DOHH2 (cell line): ENCODE data around the gene HMX2.

Source experiments
- H3F3A ChIP-seq: fragments of 200-600 bp; sonication (generic), shearing (Covaris generic); 2 replicates; pipeline ENCODE4 v1.6.0; 2016; ENCODE audit warnings: antibody characterized with exemption, mild to moderate bottlenecking; ENCODE audit not compliant: control insufficient read depth, insufficient read depth
- H3K27ac ChIP-seq: fragments of 200-600 bp; sonication (generic); 2 replicates; pipeline ENCODE4 v1.5.1; 2014; ENCODE audit warnings: low read depth, mild to moderate bottlenecking, low read length, moderate library complexity
- H3K27me3 ChIP-seq: fragments of 200-600 bp; sonication (generic); 2 replicates; pipeline ENCODE4 v1.6.1; 2014; ENCODE audit warnings: mild to moderate bottlenecking, low read length, mixed read lengths; ENCODE audit not compliant: control insufficient read depth
- H3K36me3 ChIP-seq: fragments of 200-600 bp; sonication (generic); 2 replicates; pipeline ENCODE4 v1.6.1; 2014; ENCODE audit warnings: mild to moderate bottlenecking, low read length, moderate library complexity, mixed read lengths; ENCODE audit not compliant: control insufficient read depth
- H3K4me1 ChIP-seq: fragments of 200-600 bp; sonication (generic); 2 replicates; pipeline ENCODE4 v1.6.1; 2014; ENCODE audit warnings: mild to moderate bottlenecking, low read length, mixed read lengths; ENCODE audit not compliant: control insufficient read depth
- H3K4me2 ChIP-seq: fragments of 200-600 bp; sonication (generic); 2 replicates; pipeline ENCODE4 v1.6.0; 2014; ENCODE audit warnings: mild to moderate bottlenecking, low read length, moderate library complexity
- H3K4me3 ChIP-seq: fragments of 200-600 bp; sonication (generic); 2 replicates; pipeline ENCODE4 v1.5.1; 2014; ENCODE audit warnings: mild to moderate bottlenecking, low read length, mixed read lengths
- H3K79me2 ChIP-seq: fragments of 200-600 bp; sonication (generic); 2 replicates; pipeline ENCODE4 v1.6.1; 2014; ENCODE audit warnings: mild to moderate bottlenecking, low read length, mixed read lengths; ENCODE audit not compliant: control insufficient read depth
- H3K9me2 ChIP-seq: fragments of 200-600 bp; sonication (generic); replicated peaks from 2 replicates; pipeline ENCODE4 v1.6.1; 2014; ENCODE audit warnings: mild to moderate bottlenecking, low read length, mixed read lengths; ENCODE audit not compliant: control insufficient read depth
- H3K9me3 ChIP-seq: fragments of 200-600 bp; sonication (generic); 2 replicates; pipeline ENCODE4 v1.6.1; 2014; ENCODE audit warnings: antibody characterized with exemption, low read length, mixed read lengths; ENCODE audit not compliant: control insufficient read depth, insufficient read depth
- H4K20me1 ChIP-seq: fragments of 200-600 bp; sonication (generic); 2 replicates; pipeline ENCODE4 v1.6.0; 2014; ENCODE audit warnings: low read depth, mild to moderate bottlenecking, antibody characterized with exemption, low read length, moderate library complexity; ENCODE audit not compliant: control insufficient read depth, insufficient read depth
- CTCF ChIP-seq: fragments of 200-600 bp; sonication (generic); IDR thresholded peaks from one replicate; pipeline ENCODE4 v1.5.1; 2014; ENCODE audit warnings: antibody characterized with exemption, mild to moderate bottlenecking, low read depth, low read length; ENCODE audit not compliant: poor library complexity, severe bottlenecking
- EZH2phosphoT487 ChIP-seq: fragments of 200-600 bp; sonication (generic); IDR thresholded peaks from 2 replicates; pipeline ENCODE4 v1.6.1; 2017; ENCODE audit warnings: borderline replicate concordance, mild to moderate bottlenecking, antibody characterized with exemption, low read length, moderate library complexity, mixed read lengths

The HMX2 gene

DNA sequence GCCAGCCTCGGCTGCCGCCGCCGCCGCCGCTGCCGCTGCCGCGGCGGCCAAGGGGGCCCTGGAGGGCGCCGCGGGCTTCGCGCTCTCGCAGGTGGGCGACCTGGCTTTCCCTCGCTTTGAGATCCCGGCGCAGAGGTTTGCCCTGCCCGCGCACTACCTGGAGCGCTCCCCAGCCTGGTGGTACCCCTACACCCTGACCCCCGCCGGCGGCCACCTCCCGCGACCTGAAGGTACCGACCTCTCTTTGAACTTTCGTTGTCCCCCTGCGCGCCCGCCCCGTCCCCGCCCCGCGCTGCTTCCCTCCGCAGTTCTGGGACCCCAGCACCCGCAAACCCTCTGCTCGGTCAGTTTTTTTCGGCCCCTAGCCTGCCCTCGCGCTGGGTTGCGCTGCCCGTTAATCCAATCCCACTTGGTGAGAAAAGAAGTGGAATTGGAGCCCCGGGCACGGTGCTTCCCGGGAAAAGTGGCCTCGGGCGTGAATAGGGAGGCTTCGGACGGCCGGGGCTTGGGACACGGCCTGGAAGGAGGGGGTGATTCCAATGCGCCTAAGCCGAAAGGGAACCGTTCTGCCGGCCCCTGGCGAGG, 11.6 kb upstream of the HMX2 start:
- Histone ChIP-seq H3K27ac (no peak overlapping the region), H3K9me3 (no peaks in the 10 kb centered on the region), H3K79me2 (no peaks in the 10 kb centered on the region), H3K27me3 (peaks cover 51% of the 10 kb centered on the region), H3K9me2 (no peaks in the 10 kb centered on the region), H3F3A (no peaks in the 10 kb centered on the region), H4K20me1 (no peaks in the 10 kb centered on the region), H3K4me2 (no peak overlapping the region), H3K36me3 (no peaks in the 10 kb centered on the region), H3K4me3 (no peak overlapping the region), H3K4me1 (peaks cover 10% of the 10 kb centered on the region)
- TF ChIP-seq EZH2phosphoT487 (no peak), CTCF (no peak)

DNA sequence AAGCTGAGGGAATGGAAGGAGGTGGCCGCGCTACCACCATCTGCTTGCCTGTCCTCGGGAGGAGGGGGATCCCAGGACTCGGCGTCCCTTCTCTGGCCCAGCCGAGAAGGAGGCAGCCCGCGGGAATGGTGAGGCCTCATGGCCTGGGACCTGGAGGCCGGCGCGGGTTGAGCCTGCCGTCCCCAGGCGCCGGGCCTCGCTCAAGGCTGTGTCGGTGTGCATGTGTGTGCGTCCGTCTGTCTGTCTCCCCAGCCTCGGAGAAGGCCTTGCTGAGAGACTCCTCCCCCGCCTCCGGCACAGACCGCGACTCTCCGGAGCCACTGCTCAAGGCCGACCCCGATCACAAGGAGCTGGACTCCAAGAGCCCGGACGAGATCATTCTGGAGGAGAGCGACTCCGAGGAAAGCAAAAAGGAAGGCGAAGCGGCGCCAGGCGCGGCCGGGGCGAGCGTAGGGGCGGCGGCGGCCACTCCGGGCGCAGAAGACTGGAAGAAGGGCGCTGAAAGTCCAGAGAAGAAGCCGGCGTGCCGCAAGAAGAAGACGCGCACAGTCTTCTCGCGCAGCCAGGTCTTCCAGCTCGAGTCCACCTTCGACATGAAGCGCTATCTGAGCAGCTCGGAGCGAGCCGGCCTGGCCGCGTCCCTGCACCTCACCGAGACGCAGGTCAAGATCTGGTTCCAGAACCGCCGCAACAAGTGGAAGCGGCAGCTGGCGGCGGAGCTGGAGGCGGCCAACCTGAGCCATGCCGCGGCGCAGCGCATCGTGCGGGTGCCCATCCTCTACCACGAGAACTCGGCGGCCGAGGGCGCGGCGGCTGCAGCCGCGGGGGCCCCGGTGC, 10.9 kb upstream of the HMX2 start:
- no peak for TF ChIP-seq EZH2phosphoT487
- TF ChIP-seq CTCF = no peak
- H3K36me3 ChIP-seq = no peaks in the 10 kb centered on the region
- H3K27ac ChIP-seq = no peak overlapping the region
- peaks cover 49% of the 10 kb centered on the region for H3K27me3 ChIP-seq
- H3K9me2 ChIP-seq = no peaks in the 10 kb centered on the region
- H3K79me2 ChIP-seq = no peaks in the 10 kb centered on the region
- H3K4me2 ChIP-seq = no peak overlapping the region
- H3K4me1 ChIP-seq = peaks cover 10% of the 10 kb centered on the region
- no peaks in the 10 kb centered on the region for H3F3A ChIP-seq
- no peaks in the 10 kb centered on the region for H3K9me3 ChIP-seq
- no peaks in the 10 kb centered on the region for H4K20me1 ChIP-seq
- H3K4me3 ChIP-seq = no peak overlapping the region

GRCh38 chr10:123139165-123139520, 8.8 kb upstream of the HMX2 start:
- H3K27ac ChIP-seq = no peak overlapping the region
- H3K27me3 ChIP-seq = peaks cover 37% of the 10 kb centered on the region
- no peaks in the 10 kb centered on the region for H4K20me1 ChIP-seq
- H3K36me3 ChIP-seq = no peaks in the 10 kb centered on the region
- no peaks in the 10 kb centered on the region for H3K4me1 ChIP-seq
- no peaks in the 10 kb centered on the region for H3K79me2 ChIP-seq
- H3K9me3 ChIP-seq = no peaks in the 10 kb centered on the region
- H3F3A ChIP-seq = no peaks in the 10 kb centered on the region
- no peak overlapping the region for H3K4me3 ChIP-seq
- no peaks in the 10 kb centered on the region for H3K9me2 ChIP-seq
- no peak overlapping the region for H3K4me2 ChIP-seq
- TF ChIP-seq EZH2phosphoT487 (no peak), CTCF (no peak)
